Naive thymus-derived CD4-positive, alpha-beta T cell (primary cell): ENCODE results near the gene GID4. TPM values are rescaled to one million over a fixed set of nuclear protein-coding genes. Genes with fewer than 3 reads are reported as not detected.
A peak's percentile ranks its signal among the peaks of the same experiment; 100 is the strongest.

Source experiments
- ATAC-seq: fragments of 150-1000 bp; cut with Tn5 transposase; 2 replicates; pipeline ENCODE4 v1.10.0; 2021; ENCODE audit warnings: mild to moderate bottlenecking, moderate library complexity
- CTCF ChIA-PET: fragments of 350-600 bp; sonication (Branson Sonifier 250); formaldehyde crosslinking; loops from one replicate; lab custom pipeline; 2021; ENCODE audit warnings: antibody characterized with exemption; lab: Charles Lee
- POLR2A ChIA-PET: fragments of 350-600 bp; sonication (Branson Sonifier 250); formaldehyde crosslinking; loops from one replicate; lab custom pipeline; 2021; ENCODE audit warnings: antibody characterized with exemption, inconsistent platforms; lab: Charles Lee
- DNase-seq, 9 donors: peaks; one replicate each; pipeline versions ENCODE4 v3.0.0 to v3.0.0-alpha.2; 2020 to 2022; ENCODE audit warnings: mixed read lengths in 1 of 9
- H3K27ac ChIP-seq: one replicate; pipeline ENCODE4 v1.7.0; 2013; ENCODE audit warnings: mild to moderate bottlenecking, low read depth, low read length, moderate library complexity
- H3K27me3 ChIP-seq, 2 donors: one replicate each; pipeline ENCODE4 v1.7.0; 2013; ENCODE audit warnings: low read length in 2 of 2, mild to moderate bottlenecking in 2 of 2, moderate library complexity in 2 of 2; ENCODE audit not compliant: control insufficient read depth in 2 of 2, insufficient read depth in 2 of 2
- H3K36me3 ChIP-seq, 3 experiments: 1 replicate in 2 of 3; 2 replicates in 1 of 3; pipeline ENCODE4 v1.7.0; 2013; ENCODE audit warnings: low read length in 3 of 3, mild to moderate bottlenecking in 3 of 3, moderate library complexity in 1 of 3; ENCODE audit not compliant: insufficient read depth in 3 of 3, control insufficient read depth in 2 of 3
- H3K4me1 ChIP-seq, 2 donors: one replicate each; pipeline ENCODE4 v1.7.0; 2013; ENCODE audit warnings: low read length in 2 of 2, mild to moderate bottlenecking in 2 of 2, moderate library complexity in 1 of 2; ENCODE audit not compliant: control insufficient read depth in 2 of 2, insufficient read depth in 2 of 2
- H3K4me3 ChIP-seq: 2 replicates; pipeline ENCODE4 v1.7.0; 2013; ENCODE audit warnings: mild to moderate bottlenecking, low read length
- H3K9me3 ChIP-seq, 3 experiments: 1 replicate in 2 of 3; 2 replicates in 1 of 3; pipeline ENCODE4 v1.7.0; 2013; ENCODE audit warnings: low read length in 3 of 3; ENCODE audit not compliant: control insufficient read depth in 2 of 3
- H3K27ac Mint-ChIP-seq, 9 donors: one replicate each; pipeline ENCODE4 v1.8.0; 2020 to 2022; ENCODE audit warnings: mixed read lengths in 9 of 9, mild to moderate bottlenecking in 8 of 9, moderate library complexity in 5 of 9, inconsistent platforms in 2 of 9
- H3K27me3 Mint-ChIP-seq, 5 donors: one replicate each; pipeline ENCODE4 v1.8.0; 2021 to 2022; ENCODE audit warnings: mixed read lengths in 5 of 5, mild to moderate bottlenecking in 1 of 5
- H3K36me3 Mint-ChIP-seq, 5 donors: one replicate each; pipeline ENCODE4 v1.8.0; 2020 to 2022; ENCODE audit warnings: mixed read lengths in 5 of 5, mild to moderate bottlenecking in 3 of 5, inconsistent platforms in 1 of 5
- H3K4me1 Mint-ChIP-seq, 7 donors: one replicate each; pipeline ENCODE4 v1.8.0; 2020 to 2022; ENCODE audit warnings: mixed read lengths in 7 of 7, mild to moderate bottlenecking in 3 of 7, inconsistent platforms in 1 of 7
- H3K4me3 Mint-ChIP-seq, 10 donors: one replicate each; pipeline ENCODE4 v1.8.0; 2020 to 2022; ENCODE audit warnings: mild to moderate bottlenecking in 10 of 10, mixed read lengths in 10 of 10, moderate library complexity in 6 of 10, inconsistent platforms in 2 of 10
- H3K9me3 Mint-ChIP-seq, 11 donors: one replicate each; pipeline ENCODE4 v1.8.0; 2020 to 2022; ENCODE audit warnings: mixed read lengths in 11 of 11, mild to moderate bottlenecking in 4 of 11, inconsistent platforms in 1 of 11, moderate library complexity in 1 of 11
- intact Hi-C, 2 donors: fragments of 100-400 bp; cut with micrococcal nuclease; formaldehyde crosslinking; loops; one replicate each; pipeline ENCODE4 v1.15.1; 2023
- polyA plus RNA-seq, 2 donors: library from polyadenylated mRNA; unstranded; fragments of 300-500 nt; fragmentation: Illumina TruSeq; gene quantifications; one replicate each; pipeline ENCODE4 v1.2.3, GENCODE V29; 2021
- total RNA-seq, 6 experiments: library from RNA in 5 of 6; stranded (reverse) in 5 of 6; gene quantifications; 1 replicate in 5 of 6; 2 replicates in 1 of 6; pipeline ENCODE4 v1.2.3 and lab custom pipeline; 2021 to 2026

GID4 gene
- total and polyA plus RNA-seq, 7 experiments from 2014 or later: 5.9 to 11.4 (median 7.0) TPM

DNA sequence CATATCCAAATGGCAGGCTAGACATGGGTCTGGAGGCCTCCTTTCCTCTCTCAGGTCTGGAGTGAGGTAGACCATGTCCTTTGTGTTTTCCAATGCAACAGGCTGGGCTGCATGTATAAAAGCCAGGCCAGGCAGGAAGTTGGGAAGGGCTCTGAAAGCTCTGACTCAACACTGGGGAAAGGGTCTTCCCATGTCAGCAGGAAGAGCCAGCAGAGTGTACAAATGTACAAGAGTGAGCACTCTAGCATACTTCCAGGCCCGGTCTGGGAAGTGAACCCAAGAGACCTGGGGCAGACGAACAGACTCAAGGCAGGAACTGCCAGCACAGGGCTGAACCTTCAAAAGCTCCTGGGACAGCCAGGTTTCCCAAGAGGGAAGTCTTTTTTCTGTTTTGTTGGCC is 7.3 kb upstream of the GID4 start:
- peaks cover 0 to 15% (median 0%) of the 10 kb centered on the region in 3 experiments for H3K36me3 ChIP-seq
- no peak overlapping the region for H3K27ac ChIP-seq
- no peaks in the 10 kb centered on the region for H3K27me3 ChIP-seq
- no peak overlapping the region for H3K4me3 Mint-ChIP-seq
- peaks cover 3 to 8% of the 10 kb centered on the region in 2 donors for H3K4me1 ChIP-seq
- no peak overlapping the region for H3K4me3 ChIP-seq
- no peaks in the 10 kb centered on the region for H3K9me3 ChIP-seq
- peak overlapping the region in 1 of 9 donors; percentile 9 for H3K27ac Mint-ChIP-seq
- DNase-seq: no peak
- intact Hi-C loops: no loop called here
- no peaks in the 10 kb centered on the region for H3K27me3 Mint-ChIP-seq
- ChIA-PET POLR2A (no interaction called here), CTCF (interaction anchor here (0.8 to 2.8 kb wide), 5 partner anchors 15 to 170 kb away, joined by 3 to 29 read pairs (median 5); no protein-coding TSS in a partner anchor)
- H3K9me3 Mint-ChIP-seq: no peaks in the 10 kb centered on the region
- no peak for ATAC-seq
- peaks cover 0 to 7% (median 0%) of the 10 kb centered on the region in 5 donors for H3K36me3 Mint-ChIP-seq
- peaks cover 5 to 26% (median 17%) of the 10 kb centered on the region in 7 donors for H3K4me1 Mint-ChIP-seq

DNA sequence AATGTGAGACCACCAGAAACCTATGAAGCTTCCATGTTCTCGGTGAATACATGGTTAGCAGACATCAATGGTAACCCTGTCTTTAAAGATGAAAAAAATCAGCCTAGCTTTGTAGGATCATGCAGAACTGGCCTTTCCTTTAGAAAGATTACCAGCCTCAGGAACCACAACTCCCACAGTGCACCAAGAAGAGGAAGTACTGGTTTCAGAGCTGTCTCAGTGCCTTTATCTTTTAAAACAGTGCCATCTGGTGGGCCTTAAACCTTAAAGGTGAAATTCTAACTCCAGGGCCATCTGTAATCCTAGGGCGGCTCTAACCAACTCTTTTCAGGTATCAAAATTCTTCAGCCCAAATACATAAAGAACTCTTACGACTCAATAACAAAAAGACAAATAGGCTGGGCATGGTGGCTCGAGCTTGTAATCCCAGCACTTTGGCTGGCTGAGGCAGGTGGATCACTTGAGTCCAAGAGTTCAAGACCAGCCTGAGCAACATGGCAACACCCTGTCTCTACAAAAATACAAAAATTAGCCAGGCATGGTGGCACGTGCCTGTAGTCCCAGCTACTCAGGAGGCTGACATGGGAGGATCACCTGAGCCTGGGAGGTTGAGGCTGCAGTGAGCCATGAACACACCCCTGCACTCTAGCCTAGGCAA is 5.6 kb upstream of the GID4 start:
- no peaks in the 10 kb centered on the region for H3K9me3 ChIP-seq
- H3K4me1 ChIP-seq: peaks cover 17 to 21% of the 10 kb centered on the region in 2 donors
- intact Hi-C loops: loop anchor here (1.0 kb wide), 11 partner anchors 61 to 677 kb away; partner anchors contain the start of genes DRC3 (in 2 of the 2), TOM1L2 (in 2 of the 2), PEMT (in 1 of the 2) and RAI1 (in 1 of the 2)
- H3K27ac ChIP-seq: no peak overlapping the region
- no peaks in the 10 kb centered on the region for H3K27me3 ChIP-seq
- Mint-ChIP-seq H3K27me3 (no peaks in the 10 kb centered on the region), H3K4me1 (peaks cover 19 to 42% (median 31%) of the 10 kb centered on the region in 7 donors), H3K4me3 (no peak overlapping the region), H3K27ac (peak overlapping the region in 4 of 9 donors; percentile 3 to 79 (median 42)), H3K36me3 (no peaks in the 10 kb centered on the region), H3K9me3 (no peaks in the 10 kb centered on the region)
- ATAC-seq (peak; percentile 98), DNase-seq (peak in 8 of 9 donors; percentile 37 to 81 (median 70))
- H3K36me3 ChIP-seq: peaks cover 0 to 4% (median 0%) of the 10 kb centered on the region in 3 experiments
- ChIA-PET CTCF (interaction anchor here (0.6 to 2.8 kb wide), 16 partner anchors 9 to 355 kb away, joined by 3 to 29 read pairs (median 4); no protein-coding TSS in a partner anchor), POLR2A (interaction anchor here (0.9 to 1.6 kb wide), 3 partner anchors 61 to 352 kb away, joined by 3 to 5 read pairs (median 3); partner anchors contain the start of genes DRC3 and TOM1L2)
- no peak overlapping the region for H3K4me3 ChIP-seq

DNA sequence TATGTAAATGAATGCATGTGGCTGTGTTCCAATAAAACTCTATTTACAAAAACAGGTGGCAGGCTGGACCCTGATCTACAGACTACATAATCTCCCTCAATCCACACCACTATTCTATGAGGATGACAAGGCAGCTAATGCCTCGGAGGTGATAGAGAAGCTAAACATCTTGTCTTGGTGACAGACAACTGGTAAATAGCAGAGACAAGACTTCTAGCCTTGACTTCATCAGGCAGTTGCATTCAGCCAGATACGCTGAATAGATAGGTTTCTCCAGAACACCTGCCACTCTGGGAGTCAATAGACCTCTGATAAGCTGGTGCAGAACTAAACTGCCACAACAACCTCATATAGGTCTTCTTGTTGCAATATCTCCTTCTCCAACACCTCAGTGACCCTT is 3.5 kb upstream of the GID4 start:
- no peak for DNase-seq
- Histone ChIP-seq H3K27ac (no peak overlapping the region), H3K4me1 (peaks cover 24 to 29% of the 10 kb centered on the region in 2 donors), H3K27me3 (no peaks in the 10 kb centered on the region), H3K4me3 (no peak overlapping the region), H3K36me3 (no peaks in the 10 kb centered on the region), H3K9me3 (no peaks in the 10 kb centered on the region)
- peaks cover 0 to 2% (median 0%) of the 10 kb centered on the region in 11 donors for H3K9me3 Mint-ChIP-seq
- peaks cover 0 to 5% (median 4%) of the 10 kb centered on the region in 5 donors for H3K36me3 Mint-ChIP-seq
- CTCF ChIA-PET: interaction anchor here (0.6 to 1.3 kb wide), 4 partner anchors 145 to 356 kb away, joined by 3 to 10 read pairs (median 4); no protein-coding TSS in a partner anchor
- H3K4me1 Mint-ChIP-seq: peaks cover 26 to 60% (median 44%) of the 10 kb centered on the region in 7 donors
- intact Hi-C loops: loop anchor here (5.0 kb wide), 3 partner anchors 538 to 1342 kb away; partner anchors contain the start of genes RASD1 (in 2 of the 2), MAPK7 (in 1 of the 2) and PRPSAP2 (in 1 of the 2)
- POLR2A ChIA-PET: interaction anchor here (0.7 to 1.0 kb wide), 2 partner anchors 63 to 354 kb away, joined by 3 to 4 read pairs; partner anchors contain the start of gene DRC3
- no peak overlapping the region for H3K4me3 Mint-ChIP-seq
- peak overlapping the region in 1 of 9 donors; percentile 11 for H3K27ac Mint-ChIP-seq
- H3K27me3 Mint-ChIP-seq: no peaks in the 10 kb centered on the region
- no peak for ATAC-seq

DNA sequence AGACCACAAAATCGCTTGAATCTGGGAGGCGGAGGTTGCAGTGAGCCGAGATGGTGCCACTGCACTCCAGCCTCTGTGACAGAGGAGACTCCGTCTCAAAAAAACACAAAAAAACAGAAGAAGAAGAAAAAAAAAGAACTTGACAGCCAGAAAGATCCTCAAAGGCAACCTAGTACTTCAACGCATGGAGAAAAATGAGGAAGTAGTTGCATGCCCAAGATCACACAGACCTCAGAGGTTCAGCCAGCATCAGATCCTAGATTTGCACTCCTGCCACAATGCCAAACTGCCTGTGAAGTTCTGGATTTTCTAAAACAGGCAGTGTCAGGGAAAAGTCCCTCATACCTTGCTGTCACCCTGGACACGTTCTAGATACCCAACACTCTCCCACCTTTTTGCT is 1.7 kb upstream of the GID4 start:
- Histone ChIP-seq H3K4me1 (peaks cover 26 to 37% of the 10 kb centered on the region in 2 donors), H3K4me3 (no peak overlapping the region)

DNA sequence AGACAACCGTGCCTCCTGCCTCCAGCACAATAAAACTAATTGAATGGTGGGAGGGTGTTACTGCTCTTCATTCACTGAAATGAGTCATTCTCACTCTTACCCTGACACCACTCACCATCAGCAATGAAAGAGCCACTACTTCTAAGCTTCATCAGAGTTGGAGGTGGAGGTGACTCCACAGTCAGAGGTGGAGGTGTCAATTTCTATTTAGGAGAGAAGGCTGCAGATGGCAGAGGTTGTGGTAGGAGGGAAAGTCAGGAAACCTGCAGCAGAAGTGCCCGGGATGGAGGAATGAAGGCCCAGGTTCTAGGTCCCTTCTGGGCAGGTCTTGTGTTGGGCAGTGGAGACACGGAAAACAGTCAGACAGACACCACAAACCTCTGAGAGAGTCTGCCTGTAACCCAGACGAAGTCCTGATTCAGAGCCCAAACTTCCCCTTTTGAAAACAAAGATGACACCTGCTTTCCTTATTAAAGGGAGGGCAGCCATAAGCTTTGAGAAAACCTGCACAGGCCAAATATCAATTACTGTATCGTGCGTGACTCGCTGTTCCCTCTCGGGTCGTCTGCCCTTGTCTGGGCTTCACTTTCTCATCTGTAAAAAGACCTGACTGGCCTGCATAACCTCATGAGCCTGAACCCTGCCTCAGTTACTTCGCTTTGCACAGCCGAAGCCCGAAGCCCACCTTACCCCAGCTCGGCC is 908 bp upstream of the GID4 start:
- intact Hi-C loops: loop anchor here (2.0 to 5.0 kb wide), 6 partner anchors 49 to 1339 kb away; partner anchors contain the start of genes RASD1 (in 2 of the 2), DRG2 (in 1 of the 2), MAPK7 (in 1 of the 2) and PRPSAP2 (in 1 of the 2)
- no peak for ATAC-seq
- H3K27ac ChIP-seq: peak overlapping the region; percentile 82

More for the DNA sequence above, 1.7 kb upstream of the GID4 start:
- ATAC-seq (no peak), DNase-seq (no peak)
- no peaks in the 10 kb centered on the region for H3K27me3 ChIP-seq
- Mint-ChIP-seq H3K27ac (peak overlapping the region in 7 of 9 donors; percentile 17 to 95 (median 76)), H3K36me3 (peaks cover 0 to 6% (median 4%) of the 10 kb centered on the region in 5 donors), H3K4me3 (peak overlapping the region; percentile 88 to 100 (median 98)), H3K27me3 (no peaks in the 10 kb centered on the region), H3K4me1 (peaks cover 40 to 75% (median 58%) of the 10 kb centered on the region in 7 donors), H3K9me3 (peaks cover 0 to 2% (median 0%) of the 10 kb centered on the region in 11 donors)
- CTCF ChIA-PET: interaction anchor here (0.6 to 1.7 kb wide), 4 partner anchors 65 to 358 kb away, joined by 3 to 10 read pairs (median 4); partner anchors contain the start of gene DRC3
- intact Hi-C loops: loop anchor here (5.0 kb wide), 3 partner anchors 540 to 1340 kb away; partner anchors contain the start of genes RASD1 (in 2 of the 2), MAPK7 (in 1 of the 2) and PRPSAP2 (in 1 of the 2)
- POLR2A ChIA-PET: no interaction called here
- no peaks in the 10 kb centered on the region for H3K9me3 ChIP-seq
- no peaks in the 10 kb centered on the region for H3K36me3 ChIP-seq
- H3K27ac ChIP-seq: no peak overlapping the region

More for the DNA sequence above, 908 bp upstream of the GID4 start:
- Mint-ChIP-seq H3K27me3 (no peaks in the 10 kb centered on the region), H3K9me3 (peaks cover 0 to 2% (median 0%) of the 10 kb centered on the region in 11 donors), H3K4me3 (peak overlapping the region; percentile 88 to 100 (median 98)), H3K4me1 (peaks cover 47 to 75% (median 57%) of the 10 kb centered on the region in 7 donors), H3K27ac (peak overlapping the region; percentile 83 to 99 (median 97)), H3K36me3 (peaks cover 0 to 6% (median 4%) of the 10 kb centered on the region in 5 donors)
- POLR2A ChIA-PET: interaction anchor here (0.7 to 1.0 kb wide), 2 partner anchors 202 to 314 kb away, joined by 3 read pairs; no protein-coding TSS in a partner anchor
- H3K4me1 ChIP-seq: peaks cover 24 to 34% of the 10 kb centered on the region in 2 donors
- H3K36me3 ChIP-seq: no peaks in the 10 kb centered on the region
- DNase-seq: peak in 2 of 9 donors; percentile 23 to 36
- H3K9me3 ChIP-seq: no peaks in the 10 kb centered on the region
- peak overlapping the region; percentile 79 for H3K4me3 ChIP-seq
- H3K27me3 ChIP-seq: no peaks in the 10 kb centered on the region
- CTCF ChIA-PET: interaction anchor here (0.6 to 1.7 kb wide), 4 partner anchors 66 to 359 kb away, joined by 3 to 10 read pairs (median 4); partner anchors contain the start of gene DRC3
